NCI-H748 (cell line): ENCODE results near the gene ERI3.
"Not testable (repeated sequence)": the region's sequence is repeated elsewhere in the genome, so short reads cannot be mapped to it uniquely, and the experiment has no call there.

Source experiments
- DNase-seq: peaks from one replicate; lab custom pipeline; 2025; ENCODE audit not compliant: unreplicated experiment; lab: John Stamatoyannopoulos, UW

The ERI3 gene

DNA sequence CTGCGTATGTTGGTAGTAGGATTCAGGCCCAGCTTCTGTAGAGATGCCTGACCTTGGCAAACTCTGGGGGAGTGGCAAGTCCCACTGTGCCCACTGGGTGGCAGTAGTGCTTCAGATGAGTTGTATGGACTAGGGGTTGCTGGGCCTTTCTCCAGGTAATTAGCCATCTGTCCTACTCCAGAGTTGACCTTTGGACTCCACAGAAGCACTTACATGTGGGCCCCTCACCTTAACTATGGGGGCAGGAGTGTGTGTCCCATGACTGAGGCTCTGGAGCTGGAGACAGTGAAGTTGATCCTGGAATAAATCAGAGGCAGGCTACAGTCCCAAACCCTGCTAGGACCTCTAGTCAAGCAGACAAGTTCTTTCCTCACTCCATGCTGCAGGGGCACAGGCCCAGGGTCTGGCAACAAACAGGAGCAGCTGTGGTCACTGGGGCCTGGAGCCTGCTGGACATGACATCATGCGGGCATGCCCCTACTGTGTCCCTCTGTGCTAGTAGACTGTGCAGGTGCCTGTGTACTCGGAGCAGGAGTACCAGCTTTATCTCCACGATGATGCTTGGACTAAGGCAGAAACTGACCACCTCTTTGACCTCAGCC, 137.1 kb downstream of the ERI3 start:
- DNase-seq: peak; percentile 77

DNA sequence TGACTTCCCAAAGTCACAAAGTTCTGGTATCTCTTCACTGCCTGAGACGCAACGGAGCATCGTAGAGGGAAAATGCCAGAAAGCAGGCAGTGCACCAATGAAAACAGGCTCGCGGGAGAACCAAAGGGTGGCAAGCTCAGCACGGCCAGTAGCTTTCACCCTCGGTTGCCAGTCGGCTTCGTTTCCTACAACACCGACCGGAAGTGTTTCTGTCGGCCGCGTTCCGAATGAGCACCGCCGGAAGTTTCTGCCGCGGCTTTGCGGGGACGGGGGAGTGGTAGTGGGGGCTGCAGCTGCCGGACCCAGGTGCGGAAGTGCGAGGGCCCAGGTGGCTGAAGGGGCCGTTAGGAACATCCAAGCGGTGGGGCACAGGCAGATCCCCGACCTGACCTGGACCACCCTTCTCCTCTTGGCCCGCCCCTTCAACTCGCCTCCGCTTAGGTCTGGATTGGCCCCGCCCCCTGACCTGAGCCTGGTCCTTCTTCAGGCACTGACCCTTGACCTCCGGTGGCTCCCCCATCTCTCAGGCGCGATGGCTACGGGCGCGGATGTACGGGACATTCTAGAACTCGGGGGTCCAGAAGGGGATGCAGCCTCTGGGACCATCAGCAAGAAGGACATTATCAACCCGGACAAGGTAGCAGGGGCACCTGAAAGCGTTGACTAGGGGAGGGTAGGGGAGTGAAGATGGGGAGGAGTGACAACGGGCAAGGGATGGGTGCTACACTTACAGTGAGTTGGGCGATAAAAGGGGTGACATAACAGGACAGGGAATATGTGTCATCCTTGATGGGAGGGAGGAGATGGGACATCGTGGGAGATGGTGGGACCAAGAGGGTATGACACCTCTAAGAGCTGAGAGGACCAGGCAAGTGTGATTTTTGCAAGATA, 141.6 kb downstream of the ERI3 start, which contains the start of gene DMAP1:
DMAP1 (plus strand) TSS at position 250 of the 891 bp plus-strand sequence; CDS start at position 533, 283 bp downstream.
- peak; percentile 95 for DNase-seq

DNA sequence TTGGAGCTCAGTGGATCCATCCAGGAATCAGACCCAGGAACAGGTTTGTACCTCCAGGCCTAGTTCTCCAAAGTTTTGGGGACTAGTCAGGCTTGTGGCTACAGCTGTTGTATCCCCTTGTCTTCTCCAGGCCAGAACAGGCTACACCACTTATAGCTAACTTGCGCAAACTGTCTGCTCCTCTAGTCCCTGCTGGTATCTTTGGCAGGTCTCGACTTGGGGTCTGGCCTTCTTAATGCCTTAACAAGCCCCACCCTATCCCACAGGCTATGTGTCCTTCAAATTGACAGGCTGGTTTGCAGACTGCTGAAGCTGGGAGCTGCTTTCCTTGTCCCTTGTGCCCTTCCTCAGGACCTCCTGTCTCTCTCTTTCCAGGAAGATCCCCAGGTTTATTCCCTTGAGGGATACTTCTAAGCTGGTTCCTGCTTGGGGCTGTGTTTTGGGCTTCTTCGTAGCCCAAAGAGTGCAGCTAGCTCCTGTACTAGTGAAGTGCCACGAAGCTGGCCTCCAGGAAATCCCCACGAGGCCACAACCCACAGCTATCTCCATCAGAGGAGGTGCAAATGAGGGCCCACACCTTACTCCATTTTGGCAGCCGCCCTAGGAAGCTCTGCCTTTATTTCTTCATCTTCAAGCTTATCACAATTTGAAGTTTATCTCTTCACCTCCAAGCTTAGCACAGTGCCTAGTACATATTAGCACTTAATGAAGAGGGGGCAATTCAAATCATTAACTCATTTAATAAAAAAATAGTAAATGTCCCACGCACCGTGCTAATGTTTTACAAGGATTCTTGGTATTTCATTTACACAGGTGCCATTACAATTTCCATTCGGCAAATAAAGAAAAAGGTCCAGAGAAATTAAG, 142.5 kb downstream of the ERI3 start:
- DNase-seq: peak; percentile 30

DNA sequence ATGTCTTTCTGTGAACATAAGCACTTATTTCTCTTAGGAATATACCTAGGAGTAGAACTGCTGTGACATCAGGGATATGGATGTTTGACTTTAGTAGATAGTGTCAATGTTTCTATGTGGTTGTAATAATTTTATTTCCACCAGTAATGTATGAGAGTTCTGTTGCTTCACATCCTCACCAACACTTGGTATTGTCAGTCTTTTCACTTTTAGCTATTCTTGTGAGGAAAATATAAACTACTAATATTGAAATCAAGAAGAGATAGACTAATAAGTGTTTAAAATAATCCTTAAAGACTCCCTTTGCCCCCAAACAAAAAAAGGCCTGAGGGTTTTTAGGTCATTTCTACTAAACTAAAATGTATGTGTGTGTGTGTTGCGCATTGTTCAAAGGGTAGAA, 144.5 kb downstream of the ERI3 start:
- DNase-seq: no peak

DNA sequence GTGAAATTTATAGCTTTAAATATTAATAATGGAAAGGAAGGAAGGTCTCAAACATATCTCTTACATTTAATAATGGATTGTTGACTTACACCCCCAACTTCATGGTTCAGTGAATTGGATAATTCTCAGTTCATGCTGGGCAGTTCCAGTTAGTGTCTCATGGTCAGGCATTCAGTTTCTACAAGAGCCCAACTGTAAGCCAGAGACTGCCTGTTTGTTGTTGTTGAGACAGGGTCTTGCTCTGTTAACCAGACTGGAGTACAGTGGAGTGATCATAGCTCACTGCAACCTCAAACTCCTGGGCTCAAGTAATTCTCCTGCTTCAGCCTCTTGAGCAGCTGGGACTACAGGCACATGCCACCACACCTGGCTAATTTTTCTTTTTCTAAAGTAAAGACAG, 146.8 kb downstream of the ERI3 start:
- DNase-seq: peak; percentile 53

DNA sequence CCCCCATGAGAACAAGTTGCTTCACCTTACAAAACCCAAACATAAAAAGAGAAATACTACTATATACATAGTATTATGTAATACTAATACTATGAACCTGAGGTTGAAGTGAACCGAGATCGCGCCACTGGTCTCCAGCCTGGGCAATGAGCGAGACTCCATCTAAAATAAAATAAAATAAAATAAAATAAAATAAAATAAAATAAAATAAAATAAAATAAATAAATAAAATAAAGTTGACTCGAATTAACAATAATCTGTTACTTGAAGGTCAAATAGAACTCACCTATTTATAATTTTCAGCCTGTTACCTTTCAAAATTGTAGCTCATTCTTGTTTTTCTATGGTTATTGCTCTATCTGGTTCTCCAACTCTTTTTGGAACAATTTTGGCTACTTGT, 148.5 kb downstream of the ERI3 start:
- not testable (repeated sequence) for DNase-seq

DNA sequence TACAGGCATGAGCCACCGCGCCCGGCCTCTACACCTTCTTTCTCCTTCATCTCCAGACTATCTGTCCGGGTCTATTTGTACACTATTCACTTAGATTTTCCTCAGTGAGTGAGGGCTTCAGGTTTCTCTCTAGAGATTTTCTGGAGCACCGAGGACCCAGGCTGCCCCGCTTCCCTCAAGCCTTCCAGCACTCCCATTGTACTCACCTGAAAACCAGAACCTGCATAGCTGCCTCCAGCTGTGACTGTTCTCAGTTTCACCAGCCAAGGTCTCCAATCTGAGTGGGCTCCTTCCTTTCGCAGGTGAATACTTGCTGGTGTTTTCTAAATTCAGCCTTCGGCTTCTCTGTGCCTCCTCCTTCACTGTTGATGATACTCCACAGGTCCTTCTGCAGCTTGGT, 154.7 kb downstream of the ERI3 start:
- no peak for DNase-seq

DNA sequence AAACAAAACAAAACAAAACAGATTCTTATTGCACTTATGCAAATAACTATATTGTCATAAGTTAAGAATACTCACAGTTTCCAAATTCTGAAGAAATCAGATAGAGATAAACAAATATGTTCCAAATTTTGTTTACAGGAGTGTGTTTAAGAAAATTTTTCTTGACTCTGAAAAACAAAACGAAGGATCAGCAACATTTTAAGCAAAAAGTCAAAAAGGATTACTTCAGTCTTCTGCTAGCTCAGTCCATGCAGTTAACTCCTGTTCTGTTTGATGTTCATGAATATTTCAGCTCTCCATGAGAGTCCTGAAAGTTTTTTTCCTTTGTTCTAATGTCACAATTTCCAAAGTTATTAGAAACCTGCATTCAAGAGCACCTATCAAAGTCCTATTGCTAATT, 180.4 kb downstream of the ERI3 start:
- no peak for DNase-seq
